GM18520 (cell line): ENCODE data around the gene GOLPH3.
"Not testable (repeated sequence)": the region's sequence is repeated elsewhere in the genome, so short reads cannot be mapped to it uniquely, and the experiment has no call there.

Experiments used
- ATAC-seq: cut with Tn5 transposase; IDR thresholded peaks from one replicate; pipeline ENCODE4 v1.9.1; 2021; ENCODE audit not compliant: unreplicated experiment

GOLPH3 gene

DNA sequence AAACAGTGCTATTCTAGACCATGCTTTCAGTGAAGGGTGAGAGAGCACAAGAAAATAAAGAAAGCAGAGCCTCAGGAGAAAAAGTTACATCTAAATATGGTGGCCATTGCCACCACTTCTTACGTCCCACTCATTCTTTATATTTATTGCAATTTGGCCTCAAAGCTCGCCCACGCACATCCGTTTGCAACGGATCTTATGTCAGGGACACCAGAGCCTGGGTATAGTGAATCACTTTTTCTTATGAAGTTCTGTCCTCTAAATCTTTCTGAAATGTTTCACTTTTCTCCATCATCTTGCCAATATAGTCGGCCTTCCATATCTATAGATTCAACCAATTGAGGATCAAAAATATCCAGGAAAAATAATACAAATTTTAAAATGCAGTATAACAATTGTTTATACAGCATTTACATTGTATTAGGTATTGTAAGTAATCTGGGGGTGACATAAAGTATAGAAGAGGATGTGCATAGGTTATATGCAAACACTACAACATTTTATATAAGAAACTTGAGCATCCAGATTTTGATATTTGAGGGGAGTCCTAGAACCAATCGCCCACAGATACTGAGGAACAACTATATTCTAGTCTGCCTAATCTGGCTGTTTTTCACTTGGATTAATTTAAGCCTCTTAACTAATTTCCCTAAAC, 35.2 kb downstream of the GOLPH3 start:
- ATAC-seq = no peak

DNA sequence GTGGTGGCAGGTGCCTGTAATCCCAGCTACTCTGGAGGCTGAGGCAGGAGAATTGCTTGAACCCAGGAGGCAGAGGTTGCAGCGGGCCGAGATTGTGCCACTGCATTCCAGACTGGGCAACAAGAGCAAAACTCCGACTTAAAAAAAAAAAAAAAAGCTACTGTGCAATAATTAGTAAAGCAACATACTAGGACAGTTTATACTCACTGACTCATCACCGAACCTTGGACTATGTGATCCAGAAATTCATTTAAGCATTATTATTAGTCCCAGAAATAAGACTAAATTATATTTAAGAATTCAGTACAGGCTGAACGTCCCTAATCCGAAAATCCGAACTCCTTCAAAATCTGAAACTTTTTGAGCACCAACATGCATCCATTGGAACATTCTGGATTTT, 37.8 kb downstream of the GOLPH3 start:
- no peak for ATAC-seq

DNA sequence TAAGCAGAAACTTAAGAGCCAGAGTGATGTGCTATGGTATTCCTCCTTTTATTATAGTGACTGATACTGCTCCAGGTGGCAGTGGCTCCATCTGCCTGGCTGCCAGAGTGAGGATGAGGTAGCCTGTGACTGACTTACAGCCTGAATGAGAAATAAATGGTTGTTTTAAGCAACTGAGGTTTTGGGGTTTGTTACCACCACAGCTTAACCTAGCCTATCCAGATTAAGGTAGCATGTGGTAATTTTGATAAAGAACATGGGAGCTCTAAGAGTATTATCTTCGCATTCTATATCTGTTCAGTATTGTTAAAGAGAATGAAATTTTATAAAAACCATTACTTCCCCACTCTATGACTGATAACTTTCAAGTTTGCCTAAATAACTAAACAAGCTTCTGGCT, 39.0 kb downstream of the GOLPH3 start:
- no peak for ATAC-seq

DNA sequence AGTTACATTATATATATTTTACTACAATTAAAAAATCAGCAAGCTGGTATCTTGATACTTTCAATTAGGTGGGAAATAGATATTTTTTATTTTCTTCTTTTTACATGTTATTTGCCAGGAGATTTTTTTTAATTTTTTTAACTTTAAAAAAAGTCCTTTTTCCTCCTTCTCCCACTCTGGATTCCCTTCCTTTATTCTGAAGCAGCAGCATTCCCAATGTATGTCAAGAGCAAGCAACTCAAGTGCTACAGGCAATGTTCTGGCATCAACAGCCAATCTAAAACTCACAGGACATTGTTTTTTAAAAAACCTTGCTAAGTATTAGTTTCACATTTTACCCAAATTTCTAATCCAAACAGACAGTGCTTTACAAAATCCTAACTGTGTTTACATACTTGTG, 41.4 kb downstream of the GOLPH3 start:
- ATAC-seq = no peak

DNA sequence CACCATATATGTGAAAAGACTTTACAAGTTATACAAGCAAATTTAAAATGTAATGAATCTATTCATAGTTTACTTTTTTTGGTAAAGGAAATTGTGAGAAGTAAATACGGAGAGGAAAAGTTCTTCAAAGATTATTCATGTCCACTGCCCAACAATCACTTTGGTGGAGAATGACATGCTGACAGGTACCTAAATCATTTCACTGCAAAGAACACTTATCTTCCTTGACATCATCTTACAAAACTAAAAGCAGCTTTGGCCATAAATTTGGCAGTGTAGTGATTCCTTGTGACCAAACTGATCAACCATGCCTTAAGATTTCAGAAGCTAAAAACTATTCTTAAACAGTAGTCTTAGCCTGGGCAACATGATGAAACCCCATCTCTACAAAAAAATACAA, 42.5 kb downstream of the GOLPH3 start:
- no peak for ATAC-seq

DNA sequence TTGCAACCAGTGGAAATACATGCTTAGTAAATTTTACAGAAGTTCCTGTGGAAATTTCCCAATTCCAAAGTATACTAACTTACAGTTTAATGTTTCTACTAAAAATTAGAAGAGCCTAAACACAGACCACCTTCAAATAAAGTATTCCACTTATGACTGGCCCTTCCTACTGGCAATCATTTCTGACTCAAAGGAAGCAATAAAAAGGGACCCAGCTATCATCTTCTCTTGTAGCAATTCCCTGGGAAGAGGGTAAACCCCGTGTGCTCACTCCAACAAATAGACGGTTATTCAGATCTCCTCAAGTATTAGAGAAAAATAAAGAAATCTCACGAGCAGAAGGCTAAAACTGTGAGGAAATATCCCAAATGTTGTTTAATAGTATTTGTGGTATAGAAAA, 43.3 kb downstream of the GOLPH3 start:
- ATAC-seq = no peak

DNA sequence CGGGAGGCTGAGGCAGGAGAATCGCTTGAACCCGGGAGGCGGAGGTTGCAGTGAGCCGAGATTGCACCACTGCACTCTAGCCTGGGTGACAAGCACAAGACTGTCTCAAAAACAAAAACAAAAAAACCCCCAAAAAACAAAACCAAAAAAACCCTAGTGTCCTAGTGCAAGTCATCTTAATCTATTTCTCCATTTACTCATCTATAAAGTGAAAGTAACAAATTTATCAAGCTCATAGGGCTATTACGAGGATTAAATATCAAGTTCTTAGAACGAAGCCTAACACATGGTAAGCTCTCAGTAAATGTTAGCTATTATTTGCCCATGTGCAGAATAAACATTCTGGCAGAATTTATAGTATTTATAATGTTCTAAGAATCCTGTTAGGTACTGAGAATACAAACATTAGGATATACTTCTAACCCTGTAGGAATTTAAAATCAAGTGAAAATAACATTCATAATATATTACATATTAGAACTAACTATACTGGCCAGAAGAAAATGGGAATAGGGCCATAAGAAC, 45.0 kb downstream of the GOLPH3 start:
- ATAC-seq = peak; percentile 42

DNA sequence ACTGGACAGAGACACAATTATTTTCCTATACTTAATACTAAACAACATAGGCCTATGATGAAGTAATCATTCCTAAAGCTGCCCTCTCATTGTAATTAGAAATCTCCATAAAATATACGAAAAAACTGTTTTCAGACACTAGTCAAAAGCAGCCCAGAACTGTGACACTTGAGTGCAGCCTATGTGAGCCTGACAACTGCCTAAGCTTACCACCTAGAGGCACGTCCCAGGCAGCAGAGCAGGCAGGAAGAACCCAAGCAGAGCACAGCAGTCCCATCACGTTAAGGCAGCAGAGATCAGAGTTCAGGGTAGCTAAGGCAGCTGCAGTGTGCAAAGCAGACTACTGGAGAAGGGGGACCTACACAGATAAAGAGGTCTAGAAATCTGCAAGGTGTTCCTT, 46.4 kb downstream of the GOLPH3 start:
- ATAC-seq = no peak

DNA sequence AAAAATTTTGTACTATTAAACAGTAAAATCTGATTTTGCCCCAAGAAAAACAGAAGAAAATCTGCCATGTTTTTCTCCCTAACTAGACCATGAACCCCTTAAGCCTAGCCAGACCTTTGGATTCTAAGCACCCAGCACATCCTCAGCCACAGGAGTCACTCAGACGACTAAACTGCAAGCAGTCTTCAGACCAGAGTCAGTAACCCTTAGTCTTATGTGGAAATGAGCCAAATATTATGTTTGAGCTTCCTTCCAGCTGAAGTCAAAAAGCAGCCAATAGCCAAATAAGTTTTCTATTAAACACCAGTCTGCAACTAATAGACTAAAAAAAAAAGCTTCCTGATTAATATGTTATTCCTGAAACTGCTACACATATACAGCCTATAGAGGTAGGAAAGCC, 47.4 kb downstream of the GOLPH3 start:
- no peak for ATAC-seq

DNA sequence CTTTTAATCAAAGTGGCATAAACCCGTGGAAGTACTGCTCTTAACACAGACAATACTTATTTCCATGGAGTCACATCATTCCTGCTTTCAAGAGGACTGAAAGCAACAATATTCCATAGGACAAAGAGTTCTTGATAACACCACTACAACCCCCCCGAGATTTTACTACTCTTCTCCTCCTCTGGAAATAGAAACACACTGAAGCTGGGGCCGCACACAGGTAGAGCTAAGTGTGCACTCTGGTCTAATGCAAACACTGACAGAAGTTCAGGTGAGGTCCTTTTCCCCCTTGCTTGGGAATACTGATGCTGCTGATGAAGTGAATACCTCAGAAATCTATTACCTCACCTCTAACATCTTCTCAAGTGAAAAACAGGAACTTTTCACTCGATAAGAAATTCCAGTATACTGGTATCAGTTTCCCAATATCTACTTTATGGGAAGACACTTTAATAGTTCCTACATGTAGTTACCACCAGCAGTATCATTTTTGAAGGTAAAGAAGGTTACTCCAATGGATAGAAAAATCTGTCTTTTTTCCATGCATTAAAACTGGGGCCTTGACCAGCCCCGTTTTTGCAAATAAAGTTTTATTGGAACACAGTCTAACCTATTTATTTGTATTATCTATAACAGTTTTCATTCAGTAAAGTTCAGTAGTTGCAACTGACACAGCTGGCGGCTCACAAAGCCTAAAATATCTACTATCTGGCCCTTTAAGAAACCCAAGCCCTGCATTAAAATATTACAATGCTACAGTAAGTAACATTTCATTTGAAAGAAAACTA, 50.0 kb downstream of the GOLPH3 start:
- no peak for ATAC-seq

DNA sequence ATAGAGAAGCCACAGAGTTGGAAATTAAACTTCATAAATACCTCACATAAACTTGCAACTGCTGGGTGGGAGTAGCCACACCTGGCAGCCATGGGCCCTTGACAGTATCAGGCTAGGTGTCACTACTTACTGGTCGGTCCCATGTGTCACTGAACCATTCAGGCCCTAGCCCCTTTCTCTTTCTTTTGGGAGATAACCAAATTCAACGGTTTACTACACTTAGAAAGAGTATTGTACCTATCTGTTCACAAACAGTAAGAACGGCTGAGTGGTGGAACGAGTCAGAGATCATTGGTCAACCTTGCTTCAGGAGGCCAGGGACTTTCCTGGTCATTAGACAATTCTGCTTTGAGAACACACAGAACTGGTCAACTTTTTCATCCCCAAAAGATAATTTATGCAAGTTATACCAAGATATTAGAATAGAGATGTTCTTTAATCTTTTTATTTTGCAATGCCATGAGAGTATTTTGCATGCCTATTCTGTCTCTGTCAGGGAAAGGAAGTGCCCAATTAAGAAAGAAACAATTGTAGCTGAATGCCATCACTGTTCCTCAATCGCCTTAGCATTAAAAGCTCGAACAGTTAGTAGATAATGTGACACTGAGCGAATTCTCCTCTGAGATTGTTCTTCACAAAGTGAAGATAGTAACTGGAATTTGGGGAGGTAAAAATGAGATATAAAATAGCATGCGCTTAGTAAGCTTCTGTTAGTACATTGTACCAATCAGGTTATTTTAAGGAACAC, 50.9 kb downstream of the GOLPH3 start:
- ATAC-seq = peak; percentile 53

DNA sequence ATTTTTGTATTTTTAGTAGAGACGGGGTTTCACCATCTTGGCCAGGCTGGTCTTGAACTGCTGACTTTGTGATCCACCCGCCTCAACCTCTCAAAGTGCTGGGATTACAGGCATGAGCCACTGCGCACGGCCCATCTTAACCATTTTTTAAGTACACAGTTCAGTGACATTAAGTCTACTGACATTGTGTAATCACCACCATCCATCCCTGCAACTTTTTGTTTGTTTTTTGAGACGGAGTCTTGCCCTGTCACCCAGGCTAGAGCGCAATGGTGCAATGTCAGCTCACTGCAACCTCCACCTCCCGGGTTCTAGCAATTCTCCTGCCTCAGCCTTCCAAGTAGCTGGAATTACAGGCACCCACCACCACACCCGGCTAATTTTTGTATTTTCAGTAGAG, 55.2 kb downstream of the GOLPH3 start:
- ATAC-seq = not testable (repeated sequence)

DNA sequence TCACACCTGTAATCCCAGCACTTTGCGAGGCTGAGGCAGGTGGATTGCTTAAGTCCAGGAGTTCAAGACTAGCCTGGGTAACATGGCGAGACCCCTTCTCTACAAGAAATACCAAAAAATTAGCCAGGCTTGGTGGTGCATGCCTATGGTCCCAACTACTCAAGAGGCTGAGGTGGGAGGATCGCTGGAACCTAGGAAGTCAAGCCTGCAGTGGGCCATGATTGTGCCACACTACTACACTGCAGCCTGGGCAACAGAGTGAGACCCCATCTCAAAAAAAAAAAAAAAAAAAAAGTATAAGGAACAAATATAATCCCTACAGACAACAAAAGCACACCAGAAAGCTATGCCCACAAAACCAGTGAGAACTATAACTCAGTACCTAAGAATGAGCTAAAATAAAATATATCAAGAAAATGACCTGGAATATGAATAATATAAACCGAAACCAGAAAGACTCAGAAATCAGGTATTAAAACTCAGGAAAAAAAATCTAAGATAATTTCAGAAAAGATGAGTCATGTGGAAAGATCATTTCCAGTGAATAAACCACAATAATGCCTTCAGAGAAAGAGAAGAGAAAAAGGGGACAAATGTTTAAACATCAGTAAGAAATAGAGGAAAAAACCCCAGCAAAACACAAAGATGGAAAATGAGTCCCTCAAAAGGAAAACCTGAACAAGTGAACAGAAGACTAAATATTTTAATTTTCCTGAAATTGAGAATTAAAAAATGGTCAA, 57.4 kb downstream of the GOLPH3 start:
- ATAC-seq = no peak

DNA sequence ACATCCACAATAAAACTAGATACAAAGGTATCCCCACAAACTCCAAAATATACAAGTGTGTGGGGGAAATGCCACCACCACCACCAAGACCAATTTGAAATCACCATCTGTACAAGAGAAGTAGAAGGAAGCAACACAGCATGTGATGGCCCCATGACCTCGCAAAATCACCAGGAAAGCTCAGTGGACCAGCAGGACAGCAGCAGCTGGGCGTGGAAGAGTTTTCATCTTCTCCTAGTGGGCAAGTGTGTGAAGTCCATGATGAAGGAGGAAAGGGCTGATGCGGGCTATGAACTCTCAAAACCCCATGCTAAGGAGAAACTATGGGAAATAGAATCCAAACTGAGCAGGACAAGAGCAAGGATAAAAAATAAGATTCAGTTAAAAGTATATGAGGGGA, 58.1 kb downstream of the GOLPH3 start:
- ATAC-seq = no peak

DNA sequence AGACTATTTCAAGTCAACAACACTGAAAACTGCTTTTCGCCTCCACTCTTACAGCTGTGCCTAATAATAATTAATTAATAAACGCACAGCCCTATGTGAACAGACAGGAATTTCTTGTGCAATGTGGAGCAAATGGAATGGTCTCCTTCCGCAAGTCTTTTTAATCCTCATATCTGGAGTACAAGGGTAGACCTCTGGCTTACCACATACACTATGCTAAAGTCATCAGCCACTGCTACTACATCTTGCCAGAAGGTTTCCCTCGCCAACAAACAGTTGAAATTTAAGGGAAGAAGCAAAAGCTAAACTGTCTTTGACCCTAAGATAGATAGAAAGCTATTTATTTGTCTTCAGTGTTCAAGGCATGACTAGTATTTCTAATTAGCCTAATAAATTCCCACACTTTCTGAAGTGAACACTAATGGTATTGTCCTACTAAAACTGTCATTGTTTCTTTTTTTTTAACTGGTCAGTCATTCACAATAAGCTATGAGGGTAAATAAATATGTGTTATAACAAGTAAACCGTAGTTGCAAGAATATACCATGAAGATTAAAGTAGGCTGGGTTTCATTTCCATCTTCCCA, 63.9 kb downstream of the GOLPH3 start:
- no peak for ATAC-seq

DNA sequence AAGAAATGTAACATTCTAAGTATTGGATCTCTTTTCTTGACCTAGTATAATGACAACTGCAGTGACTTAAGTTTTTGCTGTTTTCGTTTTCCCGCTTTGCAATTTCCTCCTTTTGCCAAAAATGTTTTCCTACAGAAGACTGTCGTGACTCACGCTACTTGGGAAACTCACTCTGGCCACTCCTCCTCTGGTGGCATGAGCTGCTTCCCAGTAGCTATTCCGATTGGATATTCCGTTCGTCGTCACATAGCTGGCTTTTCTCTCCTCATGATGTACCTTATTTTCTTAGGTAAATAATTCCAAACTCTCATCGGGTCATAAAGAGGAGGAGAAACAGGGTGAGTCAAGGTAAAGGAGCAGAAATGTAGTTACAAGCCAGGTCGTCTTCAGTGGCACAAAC, 64.9 kb downstream of the GOLPH3 start:
- ATAC-seq = no peak

DNA sequence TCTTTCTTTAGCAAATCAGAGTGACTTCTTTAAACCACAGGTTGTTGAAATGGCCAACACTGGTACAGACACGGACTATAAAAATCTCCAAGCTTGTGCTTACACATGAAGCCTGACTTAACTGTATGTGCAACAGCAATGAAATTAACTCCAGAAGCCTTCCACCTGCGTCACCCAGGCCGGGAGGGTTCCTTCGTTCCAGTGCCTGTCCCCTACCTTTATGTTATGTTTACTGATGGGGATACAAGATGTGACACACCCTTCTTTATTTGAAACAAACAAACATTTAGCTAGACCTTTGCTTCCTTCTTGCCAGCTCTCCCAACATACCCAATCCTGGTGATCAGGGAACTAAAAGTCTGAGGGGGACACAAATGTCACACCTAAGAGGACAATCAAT, 66.0 kb downstream of the GOLPH3 start:
- no peak for ATAC-seq

DNA sequence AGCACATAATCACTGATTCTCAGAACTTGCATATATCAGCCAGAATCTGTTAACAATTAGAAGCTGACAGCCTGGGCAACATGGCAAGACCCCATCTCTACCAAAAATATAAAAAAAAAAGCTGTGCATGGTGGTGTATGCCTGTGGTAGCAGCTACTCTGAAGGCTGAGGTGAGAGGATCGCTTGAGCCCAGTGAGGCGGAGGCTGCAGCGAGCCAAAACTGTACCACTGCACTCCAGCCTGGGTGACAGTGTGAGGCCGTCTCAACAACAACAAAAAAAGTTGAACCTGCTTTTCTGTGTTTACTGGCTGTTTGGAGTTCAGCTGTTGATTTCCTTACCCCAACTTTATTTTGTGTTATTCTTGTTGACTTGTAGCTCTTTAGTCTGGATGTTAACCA, 66.8 kb downstream of the GOLPH3 start:
- ATAC-seq = no peak

DNA sequence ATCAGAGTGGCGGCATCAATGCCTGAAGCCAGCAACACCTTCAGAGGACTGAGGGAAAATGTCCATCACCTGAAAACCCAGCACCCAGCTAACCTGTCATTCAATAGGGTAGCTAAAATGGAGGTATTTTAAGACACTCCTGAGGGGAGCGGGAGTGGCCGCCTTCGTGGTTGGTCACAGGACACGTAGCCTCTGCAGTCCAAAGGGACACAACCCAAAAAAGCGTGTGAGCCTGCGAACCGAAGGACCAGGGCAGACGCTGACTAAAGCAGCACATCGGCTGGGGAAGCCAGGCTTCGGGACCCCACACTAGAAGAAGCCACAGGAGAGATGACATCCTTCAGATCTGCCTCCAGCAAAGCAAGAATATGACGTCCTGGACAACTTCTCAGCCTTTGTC, 70.6 kb downstream of the GOLPH3 start:
- no peak for ATAC-seq

DNA sequence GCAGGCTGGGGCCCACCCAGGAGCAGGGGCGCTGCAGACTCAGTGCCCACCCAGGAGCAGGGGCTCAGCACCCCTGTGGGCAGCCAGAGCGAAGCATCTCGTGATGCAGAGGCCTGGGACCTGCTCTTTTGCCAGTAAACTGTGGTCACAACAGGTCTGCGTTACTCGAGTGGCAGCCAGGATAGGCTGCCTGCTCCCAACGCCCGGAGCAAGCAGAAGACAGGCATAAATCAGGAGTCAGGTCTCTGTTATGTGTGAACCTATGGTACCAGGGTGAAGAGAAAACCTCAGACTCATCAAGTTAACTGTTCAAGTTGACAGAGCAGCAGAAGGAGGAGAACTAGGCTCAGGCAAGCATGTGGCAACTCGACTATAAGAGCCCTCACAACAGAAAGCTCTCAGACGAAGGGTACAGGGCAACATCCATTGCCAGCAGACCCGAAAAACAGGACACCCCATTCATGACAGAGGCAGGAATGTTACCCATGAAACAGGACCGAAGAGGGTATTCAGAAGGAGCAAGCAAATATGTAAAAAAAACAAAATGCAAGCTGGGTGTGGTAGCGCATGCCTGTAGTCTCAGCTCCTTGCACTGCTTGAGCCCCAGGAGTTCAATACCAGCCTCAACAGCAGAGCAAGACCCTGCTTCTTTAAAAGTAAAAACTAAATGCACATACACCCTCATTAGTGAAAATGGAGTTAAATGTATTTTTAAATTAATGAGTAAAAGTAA, 71.7 kb downstream of the GOLPH3 start:
- ATAC-seq = no peak
